ENCODE data around the gene HOXD10.
A peak's percentile ranks its signal among the peaks of the same experiment; 100 is the strongest.

The HOXD10 gene

GRCh38 chr2:176107731-176108181 is 8.8 kb upstream of the HOXD10 start:
- DNase-seq (ENCODE audit: low spot score) = no peak

- DNase-seq (ENCODE audit: low spot score) = no peak
Measured at GRCh38 chr2:176109192-176109901, 7.2 kb upstream of the HOXD10 start.

DNA sequence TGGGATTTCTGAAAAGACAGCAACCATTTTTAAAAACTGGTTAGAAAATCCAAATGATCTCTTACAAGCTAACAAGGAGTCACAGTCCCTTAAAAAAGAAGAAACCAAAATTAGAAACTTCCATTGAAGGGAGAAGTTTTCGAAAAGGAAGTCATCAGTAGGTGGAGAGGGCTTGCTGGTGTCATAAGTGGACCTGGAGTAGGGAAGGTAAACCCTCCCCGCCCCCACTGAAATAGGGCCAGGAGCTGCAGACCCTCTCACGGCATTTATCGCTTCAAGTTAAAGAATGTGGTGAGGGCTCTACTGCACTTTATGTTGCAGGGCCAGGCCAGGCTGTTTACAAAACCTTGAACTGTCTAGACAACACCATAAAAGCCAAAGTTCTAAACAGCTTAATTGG is 6.6 kb upstream of the HOXD10 start:
- no peak for DNase-seq (ENCODE audit: low spot score)

GRCh38 chr2:176110415-176111308 is 5.9 kb upstream of the HOXD10 start:
- DNase-seq (ENCODE audit: low spot score) = no peak

DNA sequence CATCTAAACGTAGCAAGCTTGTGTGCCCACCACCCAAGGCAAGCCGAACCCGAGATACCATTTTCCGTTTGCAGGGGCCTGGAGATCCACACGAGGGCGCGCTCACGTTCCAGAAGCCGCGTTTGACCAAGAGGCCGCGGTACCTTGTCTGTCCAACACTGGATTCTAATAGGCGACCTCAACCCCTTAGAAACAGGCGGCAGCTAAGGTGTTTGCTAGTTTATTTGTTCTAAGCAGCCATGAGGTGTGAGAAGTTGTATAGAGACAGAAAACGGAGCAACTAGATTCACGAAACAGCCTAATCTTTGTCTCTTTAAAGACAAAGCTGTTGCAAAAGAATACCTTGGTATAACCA is 5.3 kb upstream of the HOXD10 start:
- DNase-seq (ENCODE audit: low spot score) = no peak

GRCh38 chr2:176111846-176112374 is 4.7 kb upstream of the HOXD10 start:
- no peak for DNase-seq (ENCODE audit: low spot score)

GRCh38 chr2:176112375-176113302 is 3.9 kb upstream of the HOXD10 start:
- DNase-seq (ENCODE audit: low spot score) = no peak

- no peak for DNase-seq (ENCODE audit: low spot score)
Measured at GRCh38 chr2:176114120-176114929, 2.3 kb upstream of the HOXD10 start.

DNA sequence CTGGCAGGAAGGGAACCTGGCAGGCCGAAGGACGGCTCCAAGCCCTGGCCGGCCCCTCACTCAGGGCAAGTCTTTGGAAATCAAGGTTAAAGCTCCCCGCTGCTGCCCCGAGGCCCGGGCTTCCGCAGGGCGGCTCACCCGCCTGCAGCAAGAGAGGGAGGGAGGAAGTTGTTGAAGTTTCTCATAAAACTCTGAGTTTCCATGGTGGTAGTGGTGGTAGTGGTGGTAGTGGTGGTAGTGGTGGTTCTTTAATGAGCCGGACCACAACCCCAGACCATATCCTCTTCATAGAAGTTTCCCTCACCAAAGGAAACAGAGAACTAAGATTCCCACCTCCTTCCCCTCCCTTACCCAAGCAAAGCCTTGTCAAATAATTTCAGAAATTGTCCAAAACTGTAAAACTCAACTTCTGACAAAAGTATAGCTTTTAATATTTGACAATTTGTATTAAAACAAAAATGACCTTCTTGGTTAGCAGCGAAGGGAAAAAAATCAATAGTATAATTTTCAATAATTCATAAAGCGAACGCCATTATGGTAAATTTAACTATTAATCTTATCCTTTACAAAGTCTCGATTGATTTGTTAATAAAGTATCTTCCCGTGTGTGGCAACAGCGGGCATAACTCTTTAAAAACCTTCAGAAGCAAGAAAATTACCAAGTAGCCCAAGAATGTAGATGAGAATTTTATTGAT is 1.5 kb upstream of the HOXD10 start:
- no peak for DNase-seq (ENCODE audit: low spot score)

DNA sequence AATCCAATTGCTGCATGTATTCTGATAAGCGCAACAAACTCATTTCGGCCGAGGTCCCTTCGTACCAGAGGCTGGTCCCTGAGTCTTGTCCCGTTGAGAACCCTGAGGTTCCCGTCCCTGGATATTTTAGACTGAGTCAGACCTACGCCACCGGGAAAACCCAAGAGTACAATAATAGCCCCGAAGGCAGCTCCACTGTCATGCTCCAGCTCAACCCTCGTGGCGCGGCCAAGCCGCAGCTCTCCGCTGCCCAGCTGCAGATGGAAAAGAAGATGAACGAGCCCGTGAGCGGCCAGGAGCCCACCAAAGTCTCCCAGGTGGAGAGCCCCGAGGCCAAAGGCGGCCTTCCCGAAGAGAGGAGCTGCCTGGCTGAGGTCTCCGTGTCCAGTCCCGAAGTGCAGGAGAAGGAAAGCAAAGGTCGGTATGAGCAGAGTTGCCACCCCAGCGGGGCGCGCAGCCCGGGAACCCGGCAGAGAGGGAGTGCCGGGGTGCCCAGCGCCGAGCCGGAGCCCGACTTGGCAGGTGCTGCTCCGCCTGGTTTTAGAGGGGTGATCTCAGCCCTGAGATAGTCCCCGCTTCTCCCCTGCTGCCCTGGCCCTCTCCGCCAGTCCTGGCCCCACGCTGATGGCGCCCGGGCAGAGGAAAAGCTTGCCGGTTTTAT is 714 bp downstream of the HOXD10 start:
- DNase-seq (ENCODE audit: low spot score) = no peak

DNA sequence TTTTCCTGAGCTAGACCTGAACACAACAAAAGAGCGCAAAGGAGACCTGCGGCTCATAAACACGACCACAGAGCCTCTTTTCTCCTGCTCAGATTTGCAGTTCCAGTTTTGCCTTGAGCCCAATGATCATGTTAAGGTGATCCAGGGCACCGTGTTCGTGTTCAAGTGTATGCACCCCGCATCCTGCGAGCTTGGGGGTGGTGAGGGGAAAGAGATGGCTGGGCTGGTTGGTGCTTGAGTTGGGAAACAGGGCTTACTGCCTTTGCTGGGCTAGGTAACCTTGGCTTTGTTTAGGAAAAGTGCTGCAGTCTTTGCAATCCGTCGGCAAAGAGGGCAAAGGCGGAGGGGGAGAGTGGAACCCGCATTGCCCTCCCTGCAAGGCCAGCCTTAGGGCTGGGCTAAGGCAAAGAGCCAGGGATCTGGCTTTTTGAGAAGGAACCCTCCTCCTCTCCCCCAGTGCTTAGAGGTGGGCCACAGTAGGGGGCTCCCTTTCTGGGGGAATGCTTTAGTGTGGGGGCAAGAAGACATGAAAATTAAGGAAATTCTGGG is 1.3 kb downstream of the HOXD10 start:
- no peak for DNase-seq (ENCODE audit: low spot score)

GRCh38 chr2:176118601-176119339 is 2.2 kb downstream of the HOXD10 start:
- no peak for DNase-seq (ENCODE audit: low spot score)

DNA sequence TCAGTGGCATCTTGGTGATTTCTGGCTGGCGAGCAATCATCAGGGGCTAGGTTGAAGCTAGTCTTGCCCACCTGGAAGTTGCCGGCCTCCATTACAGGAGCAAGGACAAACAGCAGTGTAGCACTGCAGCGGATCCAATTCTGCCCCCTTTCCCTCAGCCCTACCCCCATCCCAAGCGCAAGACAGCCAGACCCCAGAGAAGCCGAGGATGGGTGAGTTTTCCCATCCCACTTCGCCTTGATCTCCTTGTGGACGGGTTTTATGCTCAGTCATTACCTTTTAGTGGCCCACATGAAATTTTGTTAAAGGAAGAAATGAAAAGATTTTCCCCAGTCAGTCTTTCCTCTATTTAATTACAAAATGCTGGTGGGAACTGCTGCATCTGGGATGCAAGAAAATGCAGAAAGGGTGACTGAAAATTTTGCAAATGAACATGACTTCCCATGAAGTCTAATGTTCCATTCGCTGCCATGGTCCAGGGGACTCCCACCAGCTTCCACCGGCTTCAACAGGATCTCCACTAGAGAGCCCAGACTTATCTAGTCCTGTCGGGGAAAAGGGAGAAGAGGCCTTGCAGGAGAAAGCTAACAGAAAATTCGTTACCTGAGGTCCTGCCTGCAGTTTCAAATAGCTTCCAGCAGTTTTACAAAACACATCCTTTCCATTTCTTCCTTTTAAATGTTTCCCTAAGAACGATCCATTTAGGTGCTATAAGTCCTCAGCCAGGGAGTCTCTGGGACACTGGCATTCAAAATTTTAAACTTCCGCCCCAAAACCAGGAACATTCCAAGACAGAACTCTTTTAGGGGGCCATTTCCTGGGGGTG is 4.0 kb downstream of the HOXD10 start:
- no peak for DNase-seq (ENCODE audit: low spot score)

GRCh38 chr2:176121190-176122051 is 4.8 kb downstream of the HOXD10 start:
- DNase-seq (ENCODE audit: low spot score) = no peak

DNA sequence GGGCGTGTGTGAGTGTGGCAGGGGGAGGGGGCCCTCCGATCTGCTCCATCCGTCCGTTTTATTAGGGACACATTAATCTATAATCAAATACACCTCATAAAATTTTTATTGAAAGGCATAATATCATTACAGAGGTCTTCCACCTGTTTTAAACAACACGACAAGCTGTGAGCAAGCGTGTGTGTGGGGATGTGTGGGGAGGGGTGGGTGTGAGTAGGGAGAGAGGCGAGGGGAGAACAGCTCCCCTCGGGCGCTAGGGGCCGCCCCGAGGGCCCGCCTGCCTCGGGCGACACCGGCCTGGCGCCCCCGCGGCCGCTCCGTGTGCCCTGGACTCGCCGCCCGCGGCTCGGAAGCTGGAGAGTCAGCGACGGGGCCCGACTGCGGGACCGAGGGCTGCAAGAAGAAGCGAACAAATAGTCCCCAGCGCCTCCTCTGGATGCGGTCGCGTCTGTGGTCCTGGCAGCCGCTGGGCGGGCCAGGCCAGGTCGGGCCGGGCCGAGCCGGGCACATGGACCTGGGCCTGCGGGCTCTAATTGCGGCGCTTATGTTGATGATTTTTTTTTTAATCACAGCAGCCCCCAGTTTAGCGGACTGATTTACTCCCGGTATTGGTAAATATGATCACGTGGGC is 5.6 kb downstream of the HOXD10 start:
- DNase-seq (ENCODE audit: low spot score) = peak; percentile 80

GRCh38 chr2:176122683-176123410 is 6.3 kb downstream of the HOXD10 start, which contains the start of gene HOXD9:
Gene HOXD9 (plus strand): TSS chr2:176122719. CDS start chr2:176122769, 50 bp downstream.
- DNase-seq (ENCODE audit: low spot score) = peak; percentile 93

Data from GM03348 (cell line).